ENCODE measurements around the gene RASEF.
"Not testable (repeated sequence)": the region's sequence is repeated elsewhere in the genome, so short reads cannot be mapped to it uniquely, and the experiment has no call there.

Gene RASEF

DNA sequence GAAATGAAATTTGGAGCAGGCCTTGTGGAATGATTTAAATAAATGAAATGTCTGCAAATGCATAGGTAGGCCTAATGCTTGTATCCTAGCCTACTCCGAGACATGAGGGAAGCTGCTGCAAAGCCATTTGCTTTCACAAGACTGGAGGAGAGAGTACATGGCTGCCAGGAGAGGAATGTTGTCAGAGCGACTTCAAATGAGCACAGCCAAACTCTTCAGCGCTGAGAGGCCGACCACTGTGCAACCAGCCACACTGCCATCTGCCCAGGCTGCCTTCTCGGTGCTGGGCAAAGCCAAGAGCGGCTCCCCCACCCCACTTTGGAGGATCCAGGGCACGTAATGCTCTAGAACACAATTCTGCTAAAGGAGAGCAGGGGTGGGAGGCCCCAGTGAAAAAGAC lies 122.6 kb downstream of the RASEF start:
- TF ChIP-seq, protein P1, sequence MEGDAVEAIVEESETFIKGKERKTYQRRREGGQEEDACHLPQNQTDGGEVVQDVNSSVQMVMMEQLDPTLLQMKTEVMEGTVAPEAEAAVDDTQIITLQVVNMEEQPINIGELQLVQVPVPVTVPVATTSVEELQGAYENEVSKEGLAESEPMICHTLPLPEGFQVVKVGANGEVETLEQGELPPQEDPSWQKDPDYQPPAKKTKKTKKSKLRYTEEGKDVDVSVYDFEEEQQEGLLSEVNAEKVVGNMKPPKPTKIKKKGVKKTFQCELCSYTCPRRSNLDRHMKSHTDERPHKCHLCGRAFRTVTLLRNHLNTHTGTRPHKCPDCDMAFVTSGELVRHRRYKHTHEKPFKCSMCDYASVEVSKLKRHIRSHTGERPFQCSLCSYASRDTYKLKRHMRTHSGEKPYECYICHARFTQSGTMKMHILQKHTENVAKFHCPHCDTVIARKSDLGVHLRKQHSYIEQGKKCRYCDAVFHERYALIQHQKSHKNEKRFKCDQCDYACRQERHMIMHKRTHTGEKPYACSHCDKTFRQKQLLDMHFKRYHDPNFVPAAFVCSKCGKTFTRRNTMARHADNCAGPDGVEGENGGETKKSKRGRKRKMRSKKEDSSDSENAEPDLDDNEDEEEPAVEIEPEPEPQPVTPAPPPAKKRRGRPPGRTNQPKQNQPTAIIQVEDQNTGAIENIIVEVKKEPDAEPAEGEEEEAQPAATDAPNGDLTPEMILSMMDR (IDR thresholded peaks at IDR 0.05; ENCODE audit: low read depth, low read length) = no peak
- H3K4me3 ChIP-seq (ENCODE audit: low read depth, low read length) = no peak overlapping the region

DNA sequence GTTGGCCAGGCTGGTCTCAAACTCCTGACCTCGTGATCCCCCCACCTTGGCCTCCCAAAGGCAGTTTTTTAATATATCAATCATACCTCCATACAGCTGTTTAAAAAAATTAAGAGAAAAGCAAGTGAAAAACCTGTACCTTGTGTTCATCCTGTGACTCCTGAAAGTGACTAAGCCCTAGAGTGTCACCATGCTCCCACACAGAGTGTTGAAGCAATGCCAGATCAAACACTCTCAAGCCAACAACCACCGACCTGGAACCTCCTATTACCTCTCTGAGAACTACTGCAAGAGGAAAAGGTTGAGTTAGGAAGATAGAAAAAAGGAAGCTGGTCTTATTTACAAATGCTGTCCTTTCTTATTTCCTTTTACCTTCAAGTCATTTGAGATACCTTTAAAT lies 123.5 kb downstream of the RASEF start:
- TF ChIP-seq, protein P1 (IDR thresholded peaks at IDR 0.05; ENCODE audit: low read depth, low read length) = no peak
- H3K4me3 ChIP-seq (ENCODE audit: low read depth, low read length) = no peak overlapping the region

DNA sequence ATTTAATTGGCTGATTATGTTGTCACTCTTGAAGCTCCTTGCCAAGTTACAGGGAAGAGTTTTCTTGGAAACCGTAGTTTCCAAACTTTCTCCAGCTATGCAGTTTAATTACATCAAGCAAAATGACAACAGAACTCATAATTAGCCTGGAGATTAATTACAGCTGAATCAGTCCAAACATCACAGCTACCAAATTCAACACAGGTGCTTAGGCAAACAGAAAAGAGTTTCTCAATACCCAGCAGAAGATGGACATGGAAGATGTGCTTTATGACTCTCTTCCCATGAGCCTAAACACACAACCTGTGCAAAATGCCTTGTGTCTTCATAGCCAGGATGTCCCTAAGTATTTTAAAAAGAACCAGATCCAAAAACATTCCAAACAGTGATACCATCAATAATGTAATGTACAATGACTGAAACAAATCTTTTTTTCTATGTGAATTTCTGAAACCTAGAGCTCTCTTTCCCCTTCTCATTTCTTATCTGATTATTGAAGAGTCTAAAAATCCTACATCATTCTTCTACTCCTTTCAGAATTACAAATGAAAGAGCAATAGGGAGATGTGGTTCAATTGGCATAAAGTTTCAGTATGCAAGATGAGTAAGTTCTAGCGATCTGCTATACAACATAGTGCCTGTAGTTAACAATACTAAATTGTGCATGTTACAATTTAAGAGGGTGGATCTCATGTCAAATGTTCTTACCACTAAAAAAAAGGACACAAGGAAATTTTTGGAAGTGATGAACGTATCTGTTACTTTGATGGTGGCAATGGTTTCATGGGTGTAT lies 124.3 kb downstream of the RASEF start:
- H3K4me3 ChIP-seq (ENCODE audit: low read depth, low read length) = no peak overlapping the region
- TF ChIP-seq, protein P1 (IDR thresholded peaks at IDR 0.05; ENCODE audit: low read depth, low read length) = no peak

DNA sequence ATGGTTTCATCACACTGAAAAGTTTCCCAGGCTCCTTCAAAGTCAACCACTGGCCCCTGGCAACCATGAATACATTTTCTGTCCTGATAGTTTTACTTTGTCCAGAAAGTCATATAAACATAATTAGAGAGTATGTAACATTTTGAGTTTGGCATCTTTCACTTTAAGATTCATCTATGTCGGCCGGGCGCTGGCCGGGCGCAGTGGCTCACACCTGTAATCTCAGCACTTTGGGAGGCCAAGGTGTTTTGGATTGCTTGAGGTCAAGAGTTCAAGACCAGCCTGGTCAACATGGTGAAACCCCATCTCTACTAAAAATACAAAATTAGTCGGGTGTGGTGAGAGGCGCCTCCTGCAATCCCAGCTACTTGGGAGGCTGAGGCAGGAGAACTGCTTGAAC lies 126.4 kb downstream of the RASEF start:
- H3K4me3 ChIP-seq (ENCODE audit: low read depth, low read length) = not testable (repeated sequence)

DNA sequence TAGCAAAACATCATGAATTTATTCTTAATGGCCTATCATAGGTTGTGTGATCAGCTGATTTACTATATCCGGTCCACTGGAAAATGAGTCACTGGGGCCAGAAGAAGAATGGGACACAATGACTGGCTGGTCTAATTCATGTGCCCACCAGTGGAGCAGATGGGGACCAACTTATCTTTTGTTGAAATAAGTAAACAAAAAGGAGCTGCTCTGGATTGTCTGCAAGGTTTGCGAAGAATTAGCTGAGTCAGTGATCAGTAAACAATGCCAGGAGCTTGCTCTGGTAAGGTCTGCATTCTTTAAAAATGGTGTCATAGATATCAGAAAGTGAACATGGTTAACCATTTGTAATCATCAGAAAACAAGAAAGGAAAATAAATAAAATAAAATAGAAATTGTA lies 128.0 kb downstream of the RASEF start:
- TF ChIP-seq, protein P1 (IDR thresholded peaks at IDR 0.05; ENCODE audit: low read depth, low read length) = no peak

DNA sequence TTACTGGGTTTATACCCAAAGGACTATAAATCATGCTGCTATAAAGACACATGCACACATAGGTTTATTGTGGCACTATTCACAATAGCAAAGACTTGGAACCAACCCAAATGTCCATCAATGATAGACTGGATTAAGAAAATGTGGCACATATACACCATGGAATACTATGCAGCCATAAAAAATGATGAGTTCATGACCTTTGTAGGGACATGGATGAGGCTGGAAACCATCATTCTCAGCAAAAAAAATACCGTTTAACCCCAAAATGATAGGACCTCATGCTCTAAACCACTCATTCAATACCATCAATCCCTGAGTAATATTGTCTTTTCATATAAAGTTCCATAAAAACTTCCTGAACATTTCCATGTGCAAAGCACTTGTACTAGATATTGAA lies 128.9 kb downstream of the RASEF start:
- H3K4me3 ChIP-seq (ENCODE audit: low read depth, low read length) = not testable (repeated sequence)

More for the DNA sequence above, 128.0 kb downstream of the RASEF start:
- H3K4me3 ChIP-seq (ENCODE audit: low read depth, low read length) = no peak overlapping the region

DNA sequence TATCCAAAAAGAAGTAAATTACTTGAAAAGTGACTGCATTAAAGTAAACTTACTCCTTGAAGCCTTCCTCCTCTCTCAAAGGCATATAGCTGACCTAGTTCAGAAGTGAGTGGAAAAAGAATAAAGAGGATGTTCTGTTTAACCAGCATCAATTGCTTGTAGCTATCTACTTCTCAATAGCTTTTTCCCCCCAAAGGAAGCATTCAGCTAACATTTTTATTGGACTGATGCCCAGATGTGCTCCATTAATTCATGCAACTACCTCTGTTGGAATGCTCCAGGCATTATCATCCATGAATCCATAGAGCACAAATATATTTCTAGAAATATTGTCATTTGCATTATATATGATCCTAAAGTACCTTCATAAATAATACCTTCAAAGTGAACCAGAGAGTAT lies 132.8 kb downstream of the RASEF start:
- TF ChIP-seq, protein P1 (IDR thresholded peaks at IDR 0.05; ENCODE audit: low read depth, low read length) = no peak
- H3K4me3 ChIP-seq (ENCODE audit: low read depth, low read length) = no peak overlapping the region

All from WI38 (cell line).